GM12878 (cell line): ENCODE results near the gene USP5. TPM values are rescaled to one million over a fixed set of nuclear protein-coding genes. Genes with fewer than 3 reads are reported as not detected.

Source experiments
- ATAC-seq: fragments of 200-7000 bp; cut with Tn5 transposase; 3 replicates; pipeline ENCODE4 v1.9.1; 2020; ENCODE audit warnings: mild to moderate bottlenecking, moderate library complexity
- BruUV-seq: library from RNA; stranded (reverse); fragments of 400-500 nt; replicated peaks from 2 replicates; lab custom pipeline; 2021; lab: Mats Ljungman, UMichigan
- CTCF ChIA-PET: fragments of 300-600 bp; sonication (Branson Sonifier 250); formaldehyde crosslinking; extraction: SDS; loops from one replicate; lab custom pipeline; 2021; ENCODE audit warnings: inconsistent platforms; lab: Yijun Ruan, JAX
- POLR2A ChIA-PET: fragments of 350-600 bp; formaldehyde crosslinking; extraction: SDS; loops from one replicate; lab custom pipeline; 2021; ENCODE audit warnings: inconsistent platforms; lab: Charles Lee
- RAD21 ChIA-PET: fragments of 300-600 bp; sonication (Branson Sonifier 250); formaldehyde crosslinking; loops from one replicate; lab custom pipeline; 2023; ENCODE audit warnings: antibody characterized with exemption; ENCODE audit not compliant: unreplicated experiment; lab: Charles Lee
- SMC1A ChIA-PET: fragments of 300-600 bp; sonication (Branson Sonifier 250); formaldehyde crosslinking; loops from one replicate; lab custom pipeline; 2023; ENCODE audit not compliant: unreplicated experiment, uncharacterized antibody; lab: Charles Lee
- DNase-seq: peaks from one replicate; pipeline ENCODE4 v3.0.0-alpha.2; 2011; ENCODE audit warnings: low read depth, low spot score
- FAIRE-seq: peaks from 3 replicates; lab custom pipeline; 2011; peaks lifted over from hg19 to GRCh38; lab: Jason Lieb, UNC
- H2AFZ ChIP-seq: 2 replicates; pipeline ENCODE4 v1.6.0; 2011; ENCODE audit warnings: low read depth, low read length, control low read depth; ENCODE audit not compliant: control insufficient read depth
- H3K27ac ChIP-seq: 2 replicates; pipeline ENCODE4 v1.5.1; 2011; ENCODE audit warnings: control low read depth; ENCODE audit not compliant: control insufficient read depth, insufficient read depth
- H3K27me3 ChIP-seq, 2 experiments: replicated peaks in 1 of 2; 2 replicates each; pipeline versions ENCODE4 v1.6.0 to v1.6.1; 2011; ENCODE audit warnings: low read length in 1 of 2; ENCODE audit not compliant: control insufficient read depth in 2 of 2, insufficient read depth in 2 of 2
- H3K36me3 ChIP-seq, 2 experiments: 2 replicates each; pipeline ENCODE4 v1.5.1; 2011; ENCODE audit warnings: low read length in 1 of 2; ENCODE audit not compliant: control insufficient read depth in 2 of 2, insufficient read depth in 2 of 2
- H3K4me1 ChIP-seq: 2 replicates; pipeline ENCODE4 v1.6.1; 2011; ENCODE audit warnings: mild to moderate bottlenecking, low read length, moderate library complexity, mixed read lengths; ENCODE audit not compliant: control insufficient read depth, insufficient read depth
- H3K4me2 ChIP-seq: 2 replicates; pipeline ENCODE4 v1.6.0; 2011; ENCODE audit warnings: control low read depth; ENCODE audit not compliant: control insufficient read depth, insufficient read depth
- H3K4me3 ChIP-seq: fragments of 200-600 bp; sonication (generic); 2 replicates; pipeline ENCODE4 v1.5.1; 2016
- H3K79me2 ChIP-seq: 2 replicates; pipeline ENCODE4 v1.6.0; 2011; ENCODE audit warnings: low read length; ENCODE audit not compliant: control insufficient read depth, insufficient read depth
- H3K9ac ChIP-seq: 2 replicates; pipeline ENCODE4 v1.8.0; 2011; ENCODE audit warnings: low read length, control low read depth, mixed read lengths; ENCODE audit not compliant: control insufficient read depth, insufficient read depth
- H3K9me3 ChIP-seq: replicated peaks from 3 replicates; pipeline ENCODE4 v1.5.1; 2011; ENCODE audit warnings: mild to moderate bottlenecking, low read length; ENCODE audit not compliant: control insufficient read depth, insufficient read depth
- H4K20me1 ChIP-seq: 2 replicates; pipeline ENCODE4 v1.6.0; 2011; ENCODE audit not compliant: control insufficient read depth, insufficient read depth
- BHLHE40 ChIP-seq, 2 experiments: fragments of 450-650 bp in 1 of 2; IDR thresholded peaks; 2 replicates each; pipeline ENCODE4 v1.6.1; 2011 to 2017; ENCODE audit warnings: low read depth in 2 of 2, borderline replicate concordance in 1 of 2, improper control_type of control experiment in 1 of 2, low read length in 1 of 2, mild to moderate bottlenecking in 1 of 2
- KAT2A ChIP-seq: conservative IDR thresholded peaks from 2 replicates; pipeline ENCODE4 v1.6.1; 2011; ENCODE audit warnings: low read depth, low read length; ENCODE audit not compliant: control insufficient read depth
- RAD51 ChIP-seq: fragments of 450-650 bp; IDR thresholded peaks from 2 replicates; pipeline ENCODE4 v1.6.1; 2016; ENCODE audit warnings: moderate library complexity, mild to moderate bottlenecking, inconsistent platforms
- SUZ12 ChIP-seq: fragments of 200-600 bp; sonication (generic); IDR thresholded peaks from one replicate; pipeline ENCODE4 v1.6.1; 2018; ENCODE audit warnings: antibody characterized with exemption, mild to moderate bottlenecking; ENCODE audit not compliant: unreplicated experiment
- ZNF217 ChIP-seq: fragments of 450-650 bp; IDR thresholded peaks from 2 replicates; pipeline ENCODE4 v1.6.1; 2017; ENCODE audit warnings: antibody characterized with exemption, mild to moderate bottlenecking
- ZNF24 ChIP-seq: fragments of 450-650 bp; IDR thresholded peaks from 2 replicates; pipeline ENCODE4 v1.6.1; 2017; ENCODE audit warnings: antibody characterized with exemption, mild to moderate bottlenecking
- WGBS: methylation state at CpG from one replicate; pipeline ENCODE4 v1.1.6; 2016; ENCODE audit warnings: low lambda C conversion rate; ENCODE audit not compliant: insufficient replicate concordance, insufficient coverage; ENCODE audit errors: missing lambda C conversion rate; 5-methylcytosine and 5-hydroxymethylcytosine counted together
- in situ Hi-C: fragments of 300-500 bp; cut with MboI; formaldehyde crosslinking; loops from 9 replicates; pipeline ENCODE4 v1.14.3; 2018; ENCODE audit warnings: mixed read lengths
- intact Hi-C: fragments of 100-400 bp; cut with micrococcal nuclease; formaldehyde crosslinking; loops from one replicate; pipeline ENCODE4 v1.14.2; 2022; ENCODE audit not compliant: unreplicated experiment
- polyA plus RNA-seq, 11 experiments: library from polyadenylated mRNA; depleted of rRNA in 4 of 11; unstranded in 6 of 11; stranded (reverse) in 5 of 11; fragments of >200 nt; fragmentation: Nextera tagmentation in 4 of 11; fragmentation: Illumina TruSeq in 1 of 11; extraction: Ambion mirVana in 4 of 11; extraction: Trizol in 1 of 11; gene quantifications; 1 replicate in 1 of 11; 2 replicates in 10 of 11; pipeline versions ENCODE4 v1.2.1 to v1.2.3, GENCODE V29; 2011 to 2016; ENCODE audit warnings: inconsistent platforms in 2 of 11, missing spikeins in 2 of 11, low read depth in 1 of 11
- total RNA-seq, 4 experiments: library from RNA; depleted of rRNA in 3 of 4; stranded (reverse); fragments of >200 nt in 3 of 4; fragmentation: Illumina TruSeq in 1 of 4; extraction: Trizol in 1 of 4; gene quantifications; 2 replicates each; pipeline versions ENCODE4 v1.2.1 to v1.2.3, GENCODE V29; 2013 to 2021

Gene USP5
- total and polyA plus RNA-seq, 10 of the 15 experiments (the other 5 are each of a cell fraction or from before 2014, with no cell fraction given) = 2.5 to 124 (median 74.6) TPM

DNA sequence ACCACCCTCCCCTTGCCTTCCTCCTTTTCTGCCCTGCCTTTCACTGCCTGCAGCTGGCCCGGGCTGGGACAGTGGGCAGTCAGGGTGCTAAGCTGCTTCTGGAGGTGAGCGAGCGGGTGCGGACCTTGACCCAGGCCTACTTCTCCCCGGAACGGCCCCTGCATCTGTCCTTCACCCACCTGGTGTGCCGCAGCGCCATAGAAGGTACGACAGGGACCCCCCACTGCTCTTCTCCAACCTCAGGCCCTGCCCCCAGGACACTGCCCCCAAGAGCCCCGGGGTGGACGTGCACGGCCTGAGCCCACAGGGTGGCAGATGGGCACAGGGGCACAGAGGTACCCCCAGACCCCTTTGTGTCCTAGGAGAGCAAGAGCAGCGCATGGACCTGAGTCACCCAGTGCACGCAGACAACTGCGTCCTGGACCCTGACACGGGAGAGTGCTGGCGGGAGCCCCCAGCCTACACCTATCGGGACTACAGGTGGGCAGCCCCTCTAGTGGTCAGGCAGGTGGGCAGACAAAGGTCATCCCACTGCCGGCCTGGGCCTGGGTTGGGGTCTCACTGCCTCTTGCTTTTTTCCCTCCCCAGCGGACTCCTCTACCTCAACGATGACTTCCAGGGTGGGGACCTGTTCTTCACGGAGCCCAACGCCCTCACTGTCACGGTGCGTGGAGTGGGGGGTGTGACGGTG, 14.4 kb upstream of the USP5 start:
- Histone ChIP-seq H3K9me3 (no peaks in the 10 kb centered on the region), H3K36me3 (no peaks in the 10 kb centered on the region), H4K20me1 (no peaks in the 10 kb centered on the region), H3K27me3 (no peaks in the 10 kb centered on the region), H3K4me1 (peaks cover 10% of the 10 kb centered on the region), H3K4me3 (no peak overlapping the region), H3K27ac (no peak overlapping the region), H2AFZ (no peak overlapping the region), H3K79me2 (no peaks in the 10 kb centered on the region), H3K9ac (no peak overlapping the region), H3K4me2 (no peak overlapping the region)
- BruUV-seq = no TSS peak
- DNase-seq = no peak
- no peak for FAIRE-seq
- intact Hi-C loops = no loop called here
- ATAC-seq = no peak
- ChIA-PET CTCF (interaction anchor here (1.1 to 6.8 kb wide), 3 partner anchors 11 to 84 kb away, joined by 4 to 72 read pairs (median 43); partner anchors contain the start of genes CDCA3, MLF2 and USP5), POLR2A (interaction anchor here (0.6 to 1.7 kb wide), 3 partner anchors 11 to 225 kb away, joined by 4 to 9 read pairs (median 5); no protein-coding TSS in a partner anchor), RAD21 (interaction anchor here (1.1 kb wide), 1 partner anchor 54 kb away, joined by 3 read pairs; no protein-coding TSS in a partner anchor), SMC1A (interaction anchor here (1.1 to 5.8 kb wide), 2 partner anchors 11 to 84 kb away, joined by 3 to 35 read pairs; partner anchors contain the start of gene MLF2)
- TF ChIP-seq RAD51 (no peak), SUZ12 (no peak), BHLHE40 (IDR thresholded peaks at IDR 0.05; ENCODE audit: borderline replicate concordance in 1 of 2, low read depth in 2 of 2, low read length in 1 of 2) (no peak), ZNF217 (no peak), KAT2A (no peak), ZNF24 (no peak)
- WGBS = 76% methylated on average over 26 of the region's 26 CpGs
- in situ Hi-C loops = no loop called here
